K562 (cell line): ENCODE measurements around the gene ELMO3. TPM values are rescaled to one million over a fixed set of nuclear protein-coding genes. Genes with fewer than 3 reads are reported as not detected.

Experiments used
- ATAC-seq: fragments of 200-7000 bp; cut with Tn5 transposase; 3 replicates; pipeline ENCODE4 v1.9.1; 2020; ENCODE audit warnings: moderate library complexity
- BruUV-seq: library from RNA; stranded (reverse); fragments of 400-500 nt; replicated peaks from 2 replicates; lab custom pipeline; 2021; lab: Mats Ljungman, UMichigan
- CTCF ChIA-PET: fragments of 300-600 bp; formaldehyde crosslinking; extraction: SDS; loops from one replicate; lab custom pipeline; 2021; ENCODE audit warnings: low intra/inter-chr PET ratio; lab: Yijun Ruan, JAX
- POLR2A ChIA-PET: fragments of 300-600, 350-650 bp; sonication (Branson Sonifier 250); formaldehyde crosslinking; extraction: SDS; loops from one replicate; lab custom pipeline; 2021; ENCODE audit warnings: antibody characterized with exemption, inconsistent platforms; lab: Yijun Ruan, JAX
- DNase-seq, 4 experiments: peaks; one replicate each; pipeline versions ENCODE4 v3.0.0 to v3.0.0-alpha.2; 2011 to 2018; ENCODE audit warnings: low spot score in 3 of 4, mixed read lengths in 3 of 4; ENCODE audit errors: extremely low read depth in 1 of 4
- FAIRE-seq: peaks from 2 replicates; lab custom pipeline; 2011; peaks lifted over from hg19 to GRCh38; lab: Jason Lieb, UNC
- H2AFZ ChIP-seq: 2 replicates; pipeline ENCODE4 v1.6.0; 2011; ENCODE audit warnings: low read depth, low read length, control low read depth, inconsistent platforms
- H3K27ac ChIP-seq: fragments of 200-600 bp; 3 replicates; pipeline ENCODE4 v1.8.0; 2011; ENCODE audit warnings: low read depth, mild to moderate bottlenecking, control low read depth, inconsistent platforms, low read length, moderate library complexity, mixed read lengths; ENCODE audit errors: extremely low read depth
- H3K27me3 ChIP-seq, 2 experiments: fragments of 300-600 bp in 1 of 2; 2 replicates in 1 of 2; 3 replicates in 1 of 2; pipeline versions ENCODE4 v1.6.0 to v1.8.0; 2011; ENCODE audit warnings: inconsistent platforms in 2 of 2, low read length in 2 of 2, mild to moderate bottlenecking in 1 of 2, mixed read lengths in 1 of 2, moderate library complexity in 1 of 2; ENCODE audit not compliant: control insufficient read depth in 2 of 2, insufficient read depth in 2 of 2
- H3K36me3 ChIP-seq: fragments of 300-600 bp; 3 replicates; pipeline ENCODE4 v1.8.0; 2011; ENCODE audit warnings: mild to moderate bottlenecking, low read length, inconsistent platforms; ENCODE audit not compliant: control insufficient read depth, insufficient read depth
- H3K4me1 ChIP-seq, 2 experiments: fragments of 200-600 bp in 1 of 2; replicated peaks in 1 of 2; 2 replicates in 1 of 2; 3 replicates in 1 of 2; pipeline versions ENCODE4 v1.5.1 to v1.8.0; 2011; ENCODE audit warnings: inconsistent platforms in 2 of 2, low read length in 2 of 2, mild to moderate bottlenecking in 1 of 2, mixed read lengths in 1 of 2, moderate library complexity in 1 of 2; ENCODE audit not compliant: control insufficient read depth in 2 of 2, insufficient read depth in 2 of 2
- H3K4me2 ChIP-seq: 2 replicates; pipeline ENCODE4 v1.6.1; 2011; ENCODE audit warnings: low read length, control low read depth, inconsistent platforms, mixed read lengths; ENCODE audit not compliant: insufficient read depth
- H3K4me3 ChIP-seq: fragments of 200-600 bp; sonication (generic), shearing (Covaris generic); 2 replicates; pipeline ENCODE4 v1.5.1; 2016; ENCODE audit warnings: control low read depth, inconsistent platforms
- H3K79me2 ChIP-seq: fragments of 200-600 bp; 3 replicates; pipeline ENCODE4 v1.8.0; 2011; ENCODE audit warnings: low read length, inconsistent platforms; ENCODE audit not compliant: control insufficient read depth, insufficient read depth
- H3K9ac ChIP-seq, 2 experiments: 2 replicates each; pipeline versions ENCODE4 v1.6.0 to v1.6.1; 2011; ENCODE audit warnings: low read depth in 2 of 2, low read length in 2 of 2, control low read depth in 1 of 2, inconsistent platforms in 1 of 2, mild to moderate bottlenecking in 1 of 2, mixed read lengths in 1 of 2; ENCODE audit not compliant: insufficient read depth in 1 of 2
- H3K9me1 ChIP-seq: one replicate; pipeline ENCODE4 v1.6.0; 2011; ENCODE audit warnings: inconsistent platforms, mild to moderate bottlenecking, low read length, moderate library complexity; ENCODE audit not compliant: control insufficient read depth, insufficient read depth
- H3K9me3 ChIP-seq: replicated peaks from 2 replicates; pipeline ENCODE4 v1.5.1; 2011; ENCODE audit warnings: low read depth, low read length, inconsistent platforms; ENCODE audit not compliant: control insufficient read depth, insufficient read depth
- H4K20me1 ChIP-seq: replicated peaks from 2 replicates; pipeline ENCODE4 v1.6.1; 2011; ENCODE audit warnings: low read length, inconsistent platforms, mixed read lengths; ENCODE audit not compliant: control insufficient read depth, insufficient read depth
- CBX1 ChIP-seq: sonication (generic); IDR thresholded peaks from 2 replicates; pipeline ENCODE4 v1.6.1; 2016; ENCODE audit warnings: antibody characterized with exemption, low read depth, mild to moderate bottlenecking
- DIDO1 ChIP-seq: fragments of 450-650 bp; IDR thresholded peaks from 2 replicates; pipeline ENCODE4 v1.6.1; 2016; ENCODE audit warnings: low read depth, missing biosample characterization, missing genetic modification characterization
- DLX4 ChIP-seq: fragments of 250-450 bp; sonication (Bioruptor Pico); IDR thresholded peaks from 2 replicates; pipeline ENCODE4 v1.6.1; 2021; ENCODE audit warnings: mild to moderate bottlenecking
- HMG20B ChIP-seq: fragments of 250-450 bp; sonication (Bioruptor Pico); IDR thresholded peaks from 2 replicates; pipeline ENCODE4 v1.5.0; 2021; ENCODE audit warnings: mild to moderate bottlenecking
- HSF4 ChIP-seq: fragments of 250-450 bp; sonication (Bioruptor Pico); IDR thresholded peaks from 2 replicates; pipeline ENCODE4 v2.1.2; 2022; ENCODE audit warnings: mild to moderate bottlenecking, moderate library complexity, borderline replicate concordance
- NFIC ChIP-seq: fragments of 450-650 bp; IDR thresholded peaks from 2 replicates; pipeline ENCODE4 v1.6.1; 2017; ENCODE audit warnings: mild to moderate bottlenecking, inconsistent platforms
- RREB1 ChIP-seq: fragments of 250-450 bp; sonication (Bioruptor Pico); IDR thresholded peaks from 2 replicates; pipeline ENCODE4 v1.4.0; 2020
- SP1 ChIP-seq: sonication (generic); formaldehyde crosslinking; IDR thresholded peaks from 2 replicates; pipeline ENCODE4 v1.8.1; 2022; ENCODE audit warnings: mild to moderate bottlenecking, missing genetic modification reagents
- TAF1 ChIP-seq: IDR thresholded peaks from 2 replicates; pipeline ENCODE4 v1.6.1; 2011; ENCODE audit warnings: mild to moderate bottlenecking, low read length, moderate library complexity; ENCODE audit not compliant: insufficient read depth, control insufficient read depth, severe bottlenecking; ENCODE audit errors: extremely low read depth
- TAL1 ChIP-seq: fragments of 450-650 bp; IDR thresholded peaks from 2 replicates; pipeline ENCODE4 v1.6.1; 2016; ENCODE audit warnings: mild to moderate bottlenecking
- XRCC3 ChIP-seq: fragments of 450-650 bp; IDR thresholded peaks from 2 replicates; pipeline ENCODE4 v1.6.1; 2017; ENCODE audit warnings: mild to moderate bottlenecking, moderate library complexity
- ZBTB49 ChIP-seq: sonication (generic); formaldehyde crosslinking; IDR thresholded peaks from 2 replicates; pipeline ENCODE4 v1.8.0; 2022; ENCODE audit warnings: missing genetic modification reagents, mild to moderate bottlenecking, borderline replicate concordance
- ZNF175 ChIP-seq: fragments of 200-800 bp; sonication (Bioruptor generic); IDR thresholded peaks from 2 replicates; pipeline ENCODE4 v1.6.1; 2016; ENCODE audit warnings: low read depth, mild to moderate bottlenecking, missing genetic modification characterization, missing compliant biosample characterization
- ZNF41 ChIP-seq: fragments of 250-450 bp; sonication (Bioruptor Pico); conservative IDR thresholded peaks from 2 replicates; pipeline ENCODE4 v1.4.0; 2020; ENCODE audit warnings: mild to moderate bottlenecking
- WGBS: fragments of 100-300 bp; shearing (Covaris generic); methylation state at CpG from one replicate; pipeline ENCODE4 v1.1.6; 2016; ENCODE audit warnings: low coverage, mixed read lengths; ENCODE audit not compliant: insufficient coverage; ENCODE audit errors: missing lambda C conversion rate; 5-methylcytosine and 5-hydroxymethylcytosine counted together
- in situ Hi-C: fragments of 300-500 bp; cut with MboI; formaldehyde crosslinking; loops from 4 replicates; pipeline ENCODE4 v1.15.0; 2018; ENCODE audit warnings: inconsistent platforms, mixed read lengths
- intact Hi-C: fragments of 100-400 bp; cut with micrococcal nuclease; formaldehyde crosslinking; loops from 2 replicates; pipeline ENCODE4 v1.14.2; 2022
- polyA plus RNA-seq, 8 experiments: library from polyadenylated mRNA; depleted of rRNA in 4 of 8; stranded (reverse) in 5 of 8; unstranded in 3 of 8; fragments of >200 nt; fragmentation: Nextera tagmentation in 2 of 8; fragmentation: Illumina TruSeq in 1 of 8; extraction: Ambion mirVana in 2 of 8; extraction: Trizol in 1 of 8; gene quantifications; 2 replicates each; pipeline versions ENCODE4 v1.2.1 to v1.2.3, GENCODE V29; 2011 to 2014; ENCODE audit warnings: inconsistent platforms in 1 of 8, missing spikeins in 1 of 8
- total RNA-seq, 7 experiments: library from RNA; depleted of rRNA in 6 of 7; stranded (reverse); fragments of >200 nt in 6 of 7; fragmentation: Illumina TruSeq in 2 of 7; extraction: Trizol in 2 of 7; gene quantifications; 2 replicates each; pipeline versions ENCODE4 v1.2.1 to v1.2.3, GENCODE V29; 2011 to 2021; ENCODE audit warnings: low replicate concordance in 1 of 7

Gene ELMO3
- total and polyA plus RNA-seq, 9 of the 15 experiments (the other 6 are each of a cell fraction or from before 2014, with no cell fraction given), result 0.04 to 5.1 (median 1.5) TPM

GRCh38 chr16:67204076-67204475, 5.1 kb downstream of the ELMO3 start:
- no peak overlapping the region for H3K4me2 ChIP-seq
- no peak for ATAC-seq
- no peaks in the 10 kb centered on the region for H3K79me2 ChIP-seq
- intact Hi-C loops (no loop called here), in situ Hi-C loops (no loop called here)
- BruUV-seq, result no TSS peak
- no peak overlapping the region for H2AFZ ChIP-seq
- TF ChIP-seq SP1, result no peak
- no peak for TF ChIP-seq HSF4 (CRISPR knock-in tag)
- no peak for TF ChIP-seq HMG20B
- TF ChIP-seq TAL1, result no peak
- no peak for TF ChIP-seq XRCC3
- no peak for TF ChIP-seq ZNF41
- no peak for TF ChIP-seq CBX1
- no peak for TF ChIP-seq ZNF175 (CRISPR knock-in tag)
- TF ChIP-seq ZBTB49 (CRISPR knock-in tag), result no peak
- TF ChIP-seq DLX4 (CRISPR knock-in tag), result no peak
- TF ChIP-seq RREB1 (CRISPR knock-in tag), result no peak
- TF ChIP-seq DIDO1 (tag), result no peak
- TF ChIP-seq TAF1, result no peak
- TF ChIP-seq NFIC, result no peak
- WGBS, result 92% methylated on average over 4 of the region's 4 CpGs
- peaks cover 3% of the 10 kb centered on the region for H3K9me1 ChIP-seq
- peaks cover 52% of the 10 kb centered on the region; the same call in 2 of the 3 replicates for H3K36me3 ChIP-seq
- ChIA-PET CTCF (no interaction called here), POLR2A (interaction anchor here (0.5 to 2.2 kb wide), 4 partner anchors 11 to 208 kb away, joined by 3 to 6 read pairs (median 4); no protein-coding TSS in a partner anchor)
- H3K27me3 ChIP-seq, result no peaks in the 10 kb centered on the region
- H3K9me3 ChIP-seq, result no peaks in the 10 kb centered on the region
- FAIRE-seq, result no peak
- no peak overlapping the region for H3K4me3 ChIP-seq
- H4K20me1 ChIP-seq, result no peaks in the 10 kb centered on the region; the same call in 1 of the 2 replicates
- H3K27ac ChIP-seq, result no peak overlapping the region
- H3K9ac ChIP-seq, result peak overlapping the region in 1 of 2 experiments; percentile 13; a peak in 1 of 4 replicates
- H3K4me1 ChIP-seq, result peaks cover 10 to 54% of the 10 kb centered on the region in 2 experiments; a peak in 4 of 5 replicates
- no peak for DNase-seq
